ENCODE results near the gene PHKG2. TPM values are rescaled to one million over a fixed set of nuclear protein-coding genes. Genes with fewer than 3 reads are reported as not detected.

Gene PHKG2
- total RNA-seq, 1 donor from 2014 or later: 8.6 TPM

GRCh38 chr16:30769379-30770089, 21.3 kb downstream of the PHKG2 start:
- no peak for FAIRE-seq
- no peak for DNase-seq (ENCODE audit: low spot score in 2 of 2)

GRCh38 chr16:30771726-30772125, 23.5 kb downstream of the PHKG2 start:
- no peak for DNase-seq (ENCODE audit: low spot score in 2 of 2)
- no peak for FAIRE-seq

DNA sequence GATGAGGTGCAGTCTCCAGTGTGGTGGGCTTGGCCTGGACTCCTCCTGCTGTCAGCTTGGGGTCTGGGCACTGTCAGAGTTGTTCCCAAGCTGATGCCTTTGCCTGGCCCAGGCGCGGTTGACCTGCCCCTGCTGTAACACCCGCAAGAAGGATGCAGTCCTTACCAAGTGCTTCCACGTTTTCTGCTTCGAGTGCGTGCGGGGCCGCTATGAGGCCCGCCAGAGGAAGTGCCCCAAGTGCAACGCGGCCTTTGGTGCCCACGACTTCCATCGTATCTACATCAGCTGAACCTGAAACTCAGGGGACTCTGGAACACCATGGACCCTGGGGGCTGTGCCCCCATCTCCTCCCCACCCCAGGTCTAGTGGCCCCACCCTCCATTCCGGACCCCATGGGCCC, 25.6 kb downstream of the PHKG2 start:
- no peak for DNase-seq (ENCODE audit: low spot score in 2 of 2)
- no peak for FAIRE-seq

- DNase-seq (ENCODE audit: low spot score in 2 of 2) (no peak), FAIRE-seq (no peak)
Observed at GRCh38 chr16:30774367-30775130, 26.3 kb downstream of the PHKG2 start.

DNA sequence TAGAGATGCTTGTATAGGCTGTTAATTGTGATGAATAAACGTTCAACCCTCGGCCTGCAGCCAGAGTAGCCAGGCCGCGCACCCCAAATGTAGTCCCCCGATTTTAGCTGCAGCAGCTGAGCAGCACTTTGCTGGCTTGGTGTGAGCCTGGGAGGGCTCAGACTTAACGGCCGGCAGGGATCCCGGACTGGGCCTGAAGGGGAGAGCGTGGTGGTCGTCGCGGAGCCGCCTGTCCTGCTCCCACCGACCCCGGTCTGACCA, 26.8 kb downstream of the PHKG2 start:
- FAIRE-seq (no peak), DNase-seq (ENCODE audit: low spot score in 2 of 2) (no peak)

DNA sequence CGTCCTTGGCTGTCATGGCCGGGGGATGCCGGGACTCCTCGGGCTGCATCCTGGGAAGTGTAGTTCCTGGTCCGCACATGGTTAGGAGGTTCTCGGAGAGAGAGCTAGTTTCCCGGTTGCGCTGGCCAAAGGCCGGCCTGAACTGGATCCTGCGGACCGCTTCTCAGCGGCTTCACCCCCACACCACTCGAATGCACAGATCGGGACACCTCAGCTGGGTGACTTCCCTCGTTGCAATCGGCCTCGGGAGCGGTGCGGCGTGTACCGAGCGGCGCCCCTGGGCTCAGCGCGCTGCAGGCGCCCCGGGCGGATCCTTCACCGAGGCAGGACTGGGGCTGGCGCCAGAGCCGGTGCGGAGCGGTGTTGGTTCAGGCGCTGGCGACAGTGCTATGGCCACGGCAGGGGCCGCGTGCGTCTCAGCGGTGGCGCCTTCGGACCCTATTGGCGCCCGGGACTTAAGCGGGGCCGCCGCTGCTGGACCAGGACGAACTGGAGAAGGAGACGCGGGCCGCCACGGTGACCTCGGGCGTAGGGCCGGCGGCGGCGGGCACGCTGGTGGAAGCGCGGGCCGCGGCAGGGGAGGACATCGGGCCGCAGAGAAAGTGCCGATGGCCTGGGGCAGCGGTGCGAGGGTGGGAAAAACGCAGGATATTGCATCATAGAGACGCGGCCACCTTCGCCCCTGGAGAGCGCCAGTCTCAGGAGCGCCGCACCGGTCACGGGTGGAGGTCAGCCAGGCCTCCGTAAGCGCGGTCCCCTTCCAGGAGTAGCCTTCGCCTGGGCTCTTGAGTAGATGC, 27.4 kb downstream of the PHKG2 start:
- peak; percentile 85 to 88 for DNase-seq (ENCODE audit: low spot score in 2 of 2)
- no peak for FAIRE-seq

DNA sequence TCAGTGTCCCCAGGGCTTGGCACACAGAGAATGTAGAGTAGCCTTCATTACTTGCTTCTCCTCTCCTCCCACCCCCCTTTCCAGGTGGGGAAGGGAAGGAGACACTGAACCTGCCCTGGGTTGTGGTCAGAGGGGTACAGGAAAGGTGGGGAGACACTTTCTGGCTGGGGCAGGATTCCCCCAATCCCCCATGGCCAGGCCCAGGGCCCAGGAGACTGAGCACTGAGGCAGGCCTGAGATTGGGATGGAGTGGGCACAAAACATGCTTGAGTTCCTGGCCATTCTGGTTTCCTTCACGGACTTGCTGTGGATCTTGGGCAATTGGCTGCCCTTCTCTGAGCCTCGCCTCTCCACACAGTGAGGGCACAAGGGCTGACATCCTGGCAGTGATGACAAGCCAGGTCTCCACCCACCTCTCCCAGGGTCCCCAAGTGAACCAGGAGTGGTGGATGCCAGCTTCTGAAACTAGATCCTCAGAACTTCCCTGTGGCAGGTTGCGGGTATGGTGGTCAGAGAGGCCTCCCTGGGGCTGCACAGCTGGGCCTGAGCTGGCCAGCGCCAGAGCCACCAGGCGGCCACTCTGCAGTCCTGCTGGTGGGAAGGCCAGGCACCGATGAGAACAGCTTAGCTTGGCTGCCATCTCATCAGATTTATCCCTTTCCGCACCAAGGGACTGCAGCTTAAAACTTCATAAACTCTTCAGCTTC, 29.5 kb downstream of the PHKG2 start:
- FAIRE-seq (no peak), DNase-seq (ENCODE audit: low spot score in 2 of 2) (no peak)

- no peak for FAIRE-seq
- DNase-seq (ENCODE audit: low spot score in 2 of 2): no peak
Observed at GRCh38 chr16:30778549-30779244, 30.5 kb downstream of the PHKG2 start.

DNA sequence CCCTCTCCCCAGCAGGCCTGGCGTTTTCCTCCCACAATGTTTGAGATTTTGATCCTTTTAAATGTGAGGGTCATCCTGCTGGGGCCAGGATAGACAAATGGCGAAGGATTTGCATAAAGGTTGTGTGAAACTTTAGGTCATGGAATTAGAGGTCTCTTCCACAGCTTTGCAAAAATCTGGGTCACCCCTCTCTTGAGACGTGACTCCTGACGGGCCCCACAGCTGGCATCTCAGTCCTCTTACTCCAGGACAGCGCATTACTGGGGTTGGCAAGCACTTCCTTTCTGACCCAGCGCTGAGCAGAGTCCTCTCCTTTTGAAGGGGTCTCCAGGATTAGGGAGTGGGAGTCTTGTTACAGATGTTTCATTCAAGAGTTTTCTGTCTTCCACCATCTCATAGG, 31.4 kb downstream of the PHKG2 start:
- FAIRE-seq: no peak

GRCh38 chr16:30780021-30780420, 31.8 kb downstream of the PHKG2 start:
- FAIRE-seq (no peak), DNase-seq (ENCODE audit: low spot score in 2 of 2) (no peak)

More for the DNA sequence above, 31.4 kb downstream of the PHKG2 start:
- no peak for DNase-seq (ENCODE audit: low spot score in 2 of 2)

- FAIRE-seq: no peak
Observed at GRCh38 chr16:30780549-30780948, 32.3 kb downstream of the PHKG2 start.

GRCh38 chr16:30782486-30783279, 34.5 kb downstream of the PHKG2 start:
- DNase-seq (ENCODE audit: low spot score in 2 of 2) (no peak), FAIRE-seq (no peak)

More at GRCh38 chr16:30780549-30780948, 32.3 kb downstream of the PHKG2 start:
- DNase-seq (ENCODE audit: low spot score in 2 of 2): no peak

DNA sequence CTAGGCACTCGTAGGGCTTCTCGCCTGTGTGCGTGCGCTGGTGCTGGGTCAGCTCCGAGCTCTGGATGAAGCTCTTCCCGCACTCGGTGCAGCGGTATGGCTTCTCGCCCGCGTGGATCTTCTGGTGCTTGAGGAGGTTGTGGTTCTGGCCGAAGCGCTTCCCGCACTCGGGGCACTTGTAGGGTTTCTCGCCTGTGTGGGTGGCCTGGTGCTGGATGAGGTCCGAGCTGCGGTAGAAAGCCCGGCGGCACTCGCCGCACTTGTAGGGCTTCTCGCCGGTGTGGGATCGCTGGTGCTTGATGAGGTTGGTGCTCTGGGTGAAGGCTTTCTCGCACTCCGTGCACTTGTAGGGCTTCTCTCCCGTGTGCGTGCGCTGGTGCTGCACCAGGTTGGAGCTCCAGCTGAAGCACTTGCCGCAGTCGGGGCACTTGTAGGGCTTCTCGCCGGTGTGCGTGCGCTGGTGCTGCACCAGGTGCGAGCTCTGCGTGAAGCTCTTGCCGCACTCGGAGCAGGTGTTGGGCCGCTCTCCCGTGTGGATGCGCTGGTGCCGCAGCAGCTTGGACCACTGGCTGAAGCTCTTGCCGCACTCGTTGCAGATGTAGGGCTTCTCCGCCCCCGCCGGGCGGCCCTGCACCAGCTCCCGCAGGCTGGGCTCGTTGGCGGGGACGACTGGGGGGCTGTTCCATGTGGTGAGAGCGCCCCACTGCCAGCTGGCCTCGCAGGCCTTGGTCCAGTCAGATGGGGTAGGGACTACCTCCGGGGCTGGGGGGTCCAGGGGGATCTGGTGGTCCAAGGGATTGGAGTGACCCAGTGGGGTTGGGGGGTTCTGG, 35.3 kb downstream of the PHKG2 start:
- DNase-seq (ENCODE audit: low spot score in 2 of 2): no peak
- no peak for FAIRE-seq

DNA sequence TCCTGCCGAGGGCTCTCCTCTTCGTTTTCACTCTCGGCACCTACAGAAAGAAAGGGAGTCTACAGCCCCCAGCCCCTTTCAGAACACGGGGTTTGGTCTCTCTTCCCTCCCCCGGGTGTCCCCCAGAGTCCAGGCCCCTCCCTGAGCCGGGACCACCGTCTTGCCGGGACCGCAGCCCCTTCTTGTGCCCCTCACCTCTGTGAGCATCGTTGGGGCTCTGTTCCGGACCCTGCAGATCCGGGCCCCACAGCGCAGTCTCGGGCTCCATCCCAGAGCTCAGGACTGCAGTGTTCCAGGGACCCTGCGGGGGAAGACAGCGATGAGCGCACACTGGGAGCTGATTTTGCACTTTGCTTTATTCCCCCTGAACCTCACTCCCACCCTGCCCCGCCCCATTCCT, 36.0 kb downstream of the PHKG2 start:
- FAIRE-seq (no peak), DNase-seq (ENCODE audit: low spot score in 2 of 2) (no peak)

GRCh38 chr16:30785126-30786106, 37.2 kb downstream of the PHKG2 start:
- DNase-seq (ENCODE audit: low spot score in 2 of 2): no peak
- FAIRE-seq: no peak

GRCh38 chr16:30786115-30786935, 38.1 kb downstream of the PHKG2 start:
- FAIRE-seq (no peak), DNase-seq (ENCODE audit: low spot score in 2 of 2) (peak; percentile 59 to 74)

Data from frontal cortex (tissue), 4 donors.